Ishikawa (cell line): ENCODE data around the gene MAP2K1.

Experiments used
- CEBPB ChIP-seq: IDR thresholded peaks from 2 replicates; pipeline ENCODE4 v1.6.1; 2012
- EGR1 ChIP-seq: IDR thresholded peaks from 2 replicates; pipeline ENCODE4 v1.6.1; 2012
- EP300 ChIP-seq: IDR thresholded peaks from 2 replicates; pipeline ENCODE4 v1.6.1; 2012; ENCODE audit warnings: borderline replicate concordance
- MAX ChIP-seq: IDR thresholded peaks from 2 replicates; pipeline ENCODE4 v1.6.1; 2012
- RAD21 ChIP-seq: IDR thresholded peaks from 2 replicates; pipeline ENCODE4 v1.6.1; 2012; ENCODE audit warnings: low read depth
- REST ChIP-seq: IDR thresholded peaks from 2 replicates; pipeline ENCODE4 v1.6.1; 2012; ENCODE audit warnings: low read depth, mild to moderate bottlenecking
- TAF1 ChIP-seq: IDR thresholded peaks from 2 replicates; pipeline ENCODE4 v1.6.1; 2012; ENCODE audit warnings: low read depth, mild to moderate bottlenecking
- TEAD4 ChIP-seq: IDR thresholded peaks from 2 replicates; pipeline ENCODE4 v1.6.1; 2012

- TF ChIP-seq REST (no peak), TAF1 (no peak), CEBPB (no peak), TEAD4 (no peak), EP300 (no peak), RAD21 (no peak), MAX (no peak), EGR1 (no peak)
Observed at GRCh38 chr15:66484539-66485112, 97.9 kb downstream of the MAP2K1 start.
